K562 (cell line): ENCODE results near the gene DCAF15. TPM values are rescaled to one million over a fixed set of nuclear protein-coding genes. Genes with fewer than 3 reads are reported as not detected.
"Not testable (repeated sequence)": the region's sequence is repeated elsewhere in the genome, so short reads cannot be mapped to it uniquely, and the experiment has no call there.

Source experiments
- ATAC-seq: fragments of 200-7000 bp; cut with Tn5 transposase; 3 replicates; pipeline ENCODE4 v1.9.1; 2020; ENCODE audit warnings: moderate library complexity
- BruUV-seq: library from RNA; stranded (reverse); fragments of 400-500 nt; replicated peaks from 2 replicates; lab custom pipeline; 2021; lab: Mats Ljungman, UMichigan
- CTCF ChIA-PET: fragments of 300-600 bp; formaldehyde crosslinking; extraction: SDS; loops from one replicate; lab custom pipeline; 2021; ENCODE audit warnings: low intra/inter-chr PET ratio; lab: Yijun Ruan, JAX
- POLR2A ChIA-PET: fragments of 300-600, 350-650 bp; sonication (Branson Sonifier 250); formaldehyde crosslinking; extraction: SDS; loops from one replicate; lab custom pipeline; 2021; ENCODE audit warnings: antibody characterized with exemption, inconsistent platforms; lab: Yijun Ruan, JAX
- DNase-seq, 4 experiments: peaks; one replicate each; pipeline versions ENCODE4 v3.0.0 to v3.0.0-alpha.2; 2011 to 2018; ENCODE audit warnings: low spot score in 3 of 4, mixed read lengths in 3 of 4; ENCODE audit errors: extremely low read depth in 1 of 4
- FAIRE-seq: peaks from 2 replicates; lab custom pipeline; 2011; peaks lifted over from hg19 to GRCh38; lab: Jason Lieb, UNC
- H2AFZ ChIP-seq: 2 replicates; pipeline ENCODE4 v1.6.0; 2011; ENCODE audit warnings: low read depth, low read length, control low read depth, inconsistent platforms
- H3K27ac ChIP-seq: fragments of 200-600 bp; 3 replicates; pipeline ENCODE4 v1.8.0; 2011; ENCODE audit warnings: low read depth, mild to moderate bottlenecking, control low read depth, inconsistent platforms, low read length, moderate library complexity, mixed read lengths; ENCODE audit errors: extremely low read depth
- H3K27me3 ChIP-seq, 2 experiments: fragments of 300-600 bp in 1 of 2; 2 replicates in 1 of 2; 3 replicates in 1 of 2; pipeline versions ENCODE4 v1.6.0 to v1.8.0; 2011; ENCODE audit warnings: inconsistent platforms in 2 of 2, low read length in 2 of 2, mild to moderate bottlenecking in 1 of 2, mixed read lengths in 1 of 2, moderate library complexity in 1 of 2; ENCODE audit not compliant: control insufficient read depth in 2 of 2, insufficient read depth in 2 of 2
- H3K36me3 ChIP-seq: fragments of 300-600 bp; 3 replicates; pipeline ENCODE4 v1.8.0; 2011; ENCODE audit warnings: mild to moderate bottlenecking, low read length, inconsistent platforms; ENCODE audit not compliant: control insufficient read depth, insufficient read depth
- H3K4me1 ChIP-seq, 2 experiments: fragments of 200-600 bp in 1 of 2; replicated peaks in 1 of 2; 2 replicates in 1 of 2; 3 replicates in 1 of 2; pipeline versions ENCODE4 v1.5.1 to v1.8.0; 2011; ENCODE audit warnings: inconsistent platforms in 2 of 2, low read length in 2 of 2, mild to moderate bottlenecking in 1 of 2, mixed read lengths in 1 of 2, moderate library complexity in 1 of 2; ENCODE audit not compliant: control insufficient read depth in 2 of 2, insufficient read depth in 2 of 2
- H3K4me2 ChIP-seq: 2 replicates; pipeline ENCODE4 v1.6.1; 2011; ENCODE audit warnings: low read length, control low read depth, inconsistent platforms, mixed read lengths; ENCODE audit not compliant: insufficient read depth
- H3K4me3 ChIP-seq: fragments of 200-600 bp; sonication (generic), shearing (Covaris generic); 2 replicates; pipeline ENCODE4 v1.5.1; 2016; ENCODE audit warnings: control low read depth, inconsistent platforms
- H3K79me2 ChIP-seq: fragments of 200-600 bp; 3 replicates; pipeline ENCODE4 v1.8.0; 2011; ENCODE audit warnings: low read length, inconsistent platforms; ENCODE audit not compliant: control insufficient read depth, insufficient read depth
- H3K9ac ChIP-seq, 2 experiments: 2 replicates each; pipeline versions ENCODE4 v1.6.0 to v1.6.1; 2011; ENCODE audit warnings: low read depth in 2 of 2, low read length in 2 of 2, control low read depth in 1 of 2, inconsistent platforms in 1 of 2, mild to moderate bottlenecking in 1 of 2, mixed read lengths in 1 of 2; ENCODE audit not compliant: insufficient read depth in 1 of 2
- H3K9me1 ChIP-seq: one replicate; pipeline ENCODE4 v1.6.0; 2011; ENCODE audit warnings: inconsistent platforms, mild to moderate bottlenecking, low read length, moderate library complexity; ENCODE audit not compliant: control insufficient read depth, insufficient read depth
- H3K9me3 ChIP-seq: replicated peaks from 2 replicates; pipeline ENCODE4 v1.5.1; 2011; ENCODE audit warnings: low read depth, low read length, inconsistent platforms; ENCODE audit not compliant: control insufficient read depth, insufficient read depth
- H4K20me1 ChIP-seq: replicated peaks from 2 replicates; pipeline ENCODE4 v1.6.1; 2011; ENCODE audit warnings: low read length, inconsistent platforms, mixed read lengths; ENCODE audit not compliant: control insufficient read depth, insufficient read depth
- BACH1 ChIP-seq: fragments of 200-800 bp; sonication (Bioruptor generic); IDR thresholded peaks from 2 replicates; pipeline ENCODE4 v1.6.1; 2016; ENCODE audit warnings: missing genetic modification characterization, missing compliant biosample characterization
- YBX1 ChIP-seq: fragments of 450-650 bp; IDR thresholded peaks from 2 replicates; pipeline ENCODE4 v1.7.1; 2016; ENCODE audit warnings: mild to moderate bottlenecking
- ZNF121 ChIP-seq: sonication (generic); formaldehyde crosslinking; conservative IDR thresholded peaks from 2 replicates; pipeline ENCODE4 v1.8.0; 2022; ENCODE audit warnings: missing genetic modification reagents
- WGBS: fragments of 100-300 bp; shearing (Covaris generic); methylation state at CpG from one replicate; pipeline ENCODE4 v1.1.6; 2016; ENCODE audit warnings: low coverage, mixed read lengths; ENCODE audit not compliant: insufficient coverage; ENCODE audit errors: missing lambda C conversion rate; 5-methylcytosine and 5-hydroxymethylcytosine counted together
- in situ Hi-C: fragments of 300-500 bp; cut with MboI; formaldehyde crosslinking; loops from 4 replicates; pipeline ENCODE4 v1.15.0; 2018; ENCODE audit warnings: inconsistent platforms, mixed read lengths
- intact Hi-C: fragments of 100-400 bp; cut with micrococcal nuclease; formaldehyde crosslinking; loops from 2 replicates; pipeline ENCODE4 v1.14.2; 2022
- polyA plus RNA-seq, 8 experiments: library from polyadenylated mRNA; depleted of rRNA in 4 of 8; stranded (reverse) in 5 of 8; unstranded in 3 of 8; fragments of >200 nt; fragmentation: Nextera tagmentation in 2 of 8; fragmentation: Illumina TruSeq in 1 of 8; extraction: Ambion mirVana in 2 of 8; extraction: Trizol in 1 of 8; gene quantifications; 2 replicates each; pipeline versions ENCODE4 v1.2.1 to v1.2.3, GENCODE V29; 2011 to 2014; ENCODE audit warnings: inconsistent platforms in 1 of 8, missing spikeins in 1 of 8
- total RNA-seq, 7 experiments: library from RNA; depleted of rRNA in 6 of 7; stranded (reverse); fragments of >200 nt in 6 of 7; fragmentation: Illumina TruSeq in 2 of 7; extraction: Trizol in 2 of 7; gene quantifications; 2 replicates each; pipeline versions ENCODE4 v1.2.1 to v1.2.3, GENCODE V29; 2011 to 2021; ENCODE audit warnings: low replicate concordance in 1 of 7
- TF ChIP-seq, protein P1 (sequence below): fragments of 250-450 bp; sonication (Bioruptor Pico); IDR thresholded peaks from 2 replicates; pipeline ENCODE4 v1.4.0; 2020; ENCODE audit warnings: mild to moderate bottlenecking

The DCAF15 gene
- total and polyA plus RNA-seq, 9 of the 15 experiments (the other 6 are each of a cell fraction or from before 2014, with no cell fraction given) = 0.17 to 68.5 (median 27.7) TPM

DNA sequence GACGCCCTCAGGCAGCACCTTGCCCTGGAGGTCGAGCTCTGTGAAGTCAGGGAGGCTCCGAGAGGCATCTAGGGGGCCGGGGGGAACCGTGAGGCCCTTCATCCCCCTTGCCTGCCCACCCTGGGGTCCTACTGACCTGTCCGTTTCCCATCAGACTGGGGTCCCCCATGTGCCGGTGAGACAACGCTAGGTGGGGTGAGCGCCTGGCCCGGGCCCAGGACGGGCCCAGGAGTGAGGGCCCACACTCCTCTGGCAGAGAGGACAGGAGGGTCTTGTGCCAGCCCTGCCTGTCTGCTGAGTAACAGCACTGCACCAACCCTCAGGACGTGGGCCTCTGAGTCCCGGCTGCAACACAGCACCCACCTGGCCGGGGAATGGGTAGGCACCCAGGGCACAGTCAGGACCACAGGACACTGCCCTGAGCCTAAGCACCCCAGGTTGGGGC lies 14.4 kb downstream of the DCAF15 start:
- Histone ChIP-seq H3K9me3 (no peaks in the 10 kb centered on the region), H3K4me2 (no peak overlapping the region), H3K27ac (no peak overlapping the region), H4K20me1 (no peaks in the 10 kb centered on the region), H3K4me1 (peaks cover 0 to 23% of the 10 kb centered on the region in 2 experiments; a peak in 2 of 5 replicates), H3K4me3 (no peak overlapping the region), H3K9ac (no peak overlapping the region), H3K79me2 (no peaks in the 10 kb centered on the region), H3K9me1 (no peaks in the 10 kb centered on the region), H2AFZ (no peak overlapping the region), H3K27me3 (no peaks in the 10 kb centered on the region), H3K36me3 (peaks cover 72% of the 10 kb centered on the region; the same call in 2 of the 3 replicates)
- CTCF ChIA-PET = interaction anchor here (0.6 kb wide), 1 partner anchor 38 kb away, joined by 3 read pairs; no protein-coding TSS in a partner anchor
- WGBS = 88% methylated on average over 5 of the region's 14 CpGs
- in situ Hi-C loops (no loop called here), intact Hi-C loops (no loop called here)
- ATAC-seq (no peak), DNase-seq (no peak), FAIRE-seq (no peak)
- BruUV-seq = no TSS peak
- TF ChIP-seq, protein P1, sequence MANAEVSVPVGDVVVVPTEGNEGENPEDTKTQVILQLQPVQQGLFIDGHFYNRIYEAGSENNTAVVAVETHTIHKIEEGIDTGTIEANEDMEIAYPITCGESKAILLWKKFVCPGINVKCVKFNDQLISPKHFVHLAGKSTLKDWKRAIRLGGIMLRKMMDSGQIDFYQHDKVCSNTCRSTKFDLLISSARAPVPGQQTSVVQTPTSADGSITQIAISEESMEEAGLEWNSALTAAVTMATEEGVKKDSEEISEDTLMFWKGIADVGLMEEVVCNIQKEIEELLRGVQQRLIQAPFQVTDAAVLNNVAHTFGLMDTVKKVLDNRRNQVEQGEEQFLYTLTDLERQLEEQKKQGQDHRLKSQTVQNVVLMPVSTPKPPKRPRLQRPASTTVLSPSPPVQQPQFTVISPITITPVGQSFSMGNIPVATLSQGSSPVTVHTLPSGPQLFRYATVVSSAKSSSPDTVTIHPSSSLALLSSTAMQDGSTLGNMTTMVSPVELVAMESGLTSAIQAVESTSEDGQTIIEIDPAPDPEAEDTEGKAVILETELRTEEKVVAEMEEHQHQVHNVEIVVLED (CRISPR knock-in tag) = no peak
- TF ChIP-seq BACH1 (tag) (no peak), YBX1 (no peak)
- POLR2A ChIA-PET = no interaction called here

DNA sequence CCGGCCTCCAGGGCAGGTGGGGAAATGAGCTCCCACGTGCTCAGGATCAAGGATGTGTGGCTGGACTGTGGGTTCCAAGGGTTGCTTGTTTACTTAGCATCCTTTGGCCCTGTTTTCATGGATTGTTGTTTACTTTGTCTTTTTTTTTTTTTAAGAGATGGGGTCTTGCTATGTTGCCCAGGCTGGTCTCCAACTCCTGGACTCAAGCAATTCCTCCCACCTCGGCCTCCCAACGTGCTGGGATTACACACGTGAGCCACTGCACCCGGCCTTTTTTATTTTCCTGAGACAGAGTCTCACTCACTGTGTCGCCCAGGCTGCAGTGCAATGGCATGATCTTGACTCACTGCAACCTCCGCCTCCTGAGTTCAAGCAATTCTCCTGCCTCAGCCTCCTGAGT lies 14.9 kb downstream of the DCAF15 start:
- FAIRE-seq, H3K9ac ChIP-seq, H4K20me1 ChIP-seq, H3K27ac ChIP-seq, H3K9me1 ChIP-seq, DNase-seq, H3K9me3 ChIP-seq, in situ Hi-C loops, H3K27me3 ChIP-seq, H2AFZ ChIP-seq, ATAC-seq, intact Hi-C loops, BruUV-seq, H3K4me2 ChIP-seq, H3K79me2 ChIP-seq, H3K4me3 ChIP-seq: not testable (repeated sequence)
- WGBS = 78% methylated on average over 7 of the region's 8 CpGs
- TF ChIP-seq ZNF121 = peak; percentile 51
- H3K36me3 ChIP-seq = peaks cover 68% of the 10 kb centered on the region; the same call in 2 of the 3 replicates
- ChIA-PET CTCF (interaction anchor here (0.6 kb wide), 1 partner anchor 37 kb away, joined by 3 read pairs; no protein-coding TSS in a partner anchor), POLR2A (interaction anchor here (1.6 kb wide), 1 partner anchor 12 kb away, joined by 3 read pairs; no protein-coding TSS in a partner anchor)
- peaks cover 0 to 20% of the 10 kb centered on the region in 2 experiments; a peak in 2 of 5 replicates for H3K4me1 ChIP-seq
